B cell (primary cell): ENCODE data around the gene PAGE4. TPM values are rescaled to one million over a fixed set of nuclear protein-coding genes. Genes with fewer than 3 reads are reported as not detected.
A peak's percentile ranks its signal among the peaks of the same experiment; 100 is the strongest.

Source experiments
- ATAC-seq: fragments of 200-7000 bp; cut with Tn5 transposase; one replicate; pipeline ENCODE4 v1.10.0; 2021; ENCODE audit warnings: low read depth, mild to moderate bottlenecking, moderate number of reproducible peaks, moderate library complexity
- CTCF ChIA-PET: fragments of 350-600 bp; sonication (Branson Sonifier 250); formaldehyde crosslinking; loops from one replicate; lab custom pipeline; 2021; ENCODE audit warnings: antibody characterized with exemption, inconsistent platforms; lab: Charles Lee
- POLR2A ChIA-PET: fragments of 350-600 bp; sonication (Branson Sonifier 250); formaldehyde crosslinking; loops from one replicate; lab custom pipeline; 2021; ENCODE audit warnings: antibody characterized with exemption; lab: Charles Lee
- DNase-seq: peaks from one replicate; pipeline ENCODE4 v3.0.0; 2013
- H2AFZ ChIP-seq: 2 replicates; pipeline ENCODE4 v1.6.1; 2012; ENCODE audit warnings: mild to moderate bottlenecking, low read depth, low read length; ENCODE audit not compliant: insufficient read depth, poor library complexity, severe bottlenecking
- H3K27ac ChIP-seq, 2 donors: 1 replicate in 1 of 2; 2 replicates in 1 of 2; pipeline ENCODE4 v1.5.1; 2012 to 2013; ENCODE audit warnings: low read length in 2 of 2, mild to moderate bottlenecking in 2 of 2, moderate library complexity in 1 of 2
- H3K27me3 ChIP-seq, 4 experiments: fragments of 200-600 bp in 1 of 4; sonication (generic) in 1 of 4; replicated peaks in 1 of 4; 1 replicate in 2 of 4; 2 replicates in 2 of 4; pipeline versions ENCODE4 v1.6.1 to v1.7.0; 2013 to 2016; ENCODE audit warnings: low read length in 3 of 4, mild to moderate bottlenecking in 2 of 4, mixed read lengths in 1 of 4, moderate library complexity in 1 of 4; ENCODE audit not compliant: insufficient read depth in 4 of 4, control insufficient read depth in 3 of 4; ENCODE audit errors: control extremely low read depth in 1 of 4
- H3K36me3 ChIP-seq, 2 experiments: replicated peaks in 1 of 2; 1 replicate in 1 of 2; 2 replicates in 1 of 2; pipeline versions ENCODE4 v1.6.1 to v1.7.1; 2013; ENCODE audit warnings: low read length in 1 of 2; ENCODE audit not compliant: insufficient read depth in 2 of 2, control insufficient read depth in 1 of 2; ENCODE audit errors: control extremely low read depth in 1 of 2, extremely low read depth in 1 of 2
- H3K4me1 ChIP-seq, 2 donors: fragments of 200-600 bp in 1 of 2; sonication (generic) in 1 of 2; 1 replicate in 1 of 2; 2 replicates in 1 of 2; pipeline versions ENCODE4 v1.5.1 to v1.6.1; 2013 to 2017; ENCODE audit warnings: low read length in 2 of 2; ENCODE audit not compliant: control insufficient read depth in 2 of 2, insufficient read depth in 2 of 2
- H3K4me2 ChIP-seq: replicated peaks from 2 replicates; pipeline ENCODE3; 2012; ENCODE audit warnings: mild to moderate bottlenecking, low read depth, low read length; ENCODE audit not compliant: poor library complexity, severe bottlenecking
- H3K4me3 ChIP-seq, 5 experiments: fragments of 200-600 bp in 1 of 5; sonication (generic) in 1 of 5; 1 replicate in 3 of 5; 2 replicates in 2 of 5; pipeline versions ENCODE4 v1.5.1 to v1.7.0; 2011 to 2016; ENCODE audit warnings: low read length in 4 of 5, mild to moderate bottlenecking in 4 of 5, low read depth in 2 of 5, control low read depth in 1 of 5, moderate library complexity in 1 of 5; ENCODE audit not compliant: insufficient read depth in 1 of 5; ENCODE audit errors: control extremely low read depth in 1 of 5, extremely low read depth in 1 of 5
- H3K79me2 ChIP-seq: fragments of 200-600 bp; sonication (generic); one replicate; pipeline ENCODE4 v1.6.0; 2016; ENCODE audit warnings: low read length; ENCODE audit not compliant: control insufficient read depth, insufficient read depth
- H3K9ac ChIP-seq: fragments of 200-600 bp; sonication (generic); 2 replicates; pipeline ENCODE4 v1.6.1; 2017; ENCODE audit warnings: mild to moderate bottlenecking, low read length, moderate library complexity
- H3K9me3 ChIP-seq, 3 donors: one replicate each; pipeline versions ENCODE4 v1.6.1 to v1.7.1; 2013; ENCODE audit warnings: low read length in 2 of 3; ENCODE audit not compliant: control insufficient read depth in 2 of 3, insufficient read depth in 1 of 3; ENCODE audit errors: control extremely low read depth in 1 of 3
- H4K20me1 ChIP-seq: 2 replicates; pipeline ENCODE4 v1.6.0; 2012; ENCODE audit warnings: mild to moderate bottlenecking, low read length; ENCODE audit not compliant: insufficient read depth, control insufficient read depth, poor library complexity, severe bottlenecking
- H3K27ac Mint-ChIP-seq: one replicate; pipeline ENCODE4 v1.8.0; 2021; ENCODE audit warnings: mixed read lengths
- H3K27me3 Mint-ChIP-seq: one replicate; pipeline ENCODE4 v1.8.0; 2021; ENCODE audit warnings: mixed read lengths
- H3K4me1 Mint-ChIP-seq: one replicate; pipeline ENCODE4 v1.8.0; 2021; ENCODE audit warnings: mixed read lengths
- H3K4me3 Mint-ChIP-seq: one replicate; pipeline ENCODE4 v1.8.0; 2021; ENCODE audit warnings: mixed read lengths
- H3K9me3 Mint-ChIP-seq: one replicate; pipeline ENCODE4 v1.8.0; 2022; ENCODE audit warnings: mixed read lengths; ENCODE audit not compliant: insufficient read depth
- EZH2 ChIP-seq: IDR thresholded peaks from 2 replicates; pipeline ENCODE4 v1.6.1; 2012; ENCODE audit warnings: borderline replicate concordance, low read depth, mild to moderate bottlenecking, moderate library complexity, low read length; ENCODE audit not compliant: insufficient read depth, poor library complexity, severe bottlenecking
- WGBS: methylation state at CpG from one replicate; pipeline ENCODE4 v1.1.5; 2013; ENCODE audit warnings: missing lambda C conversion rate; ENCODE audit not compliant: insufficient coverage; 5-methylcytosine and 5-hydroxymethylcytosine counted together
- intact Hi-C: fragments of 100-400 bp; cut with micrococcal nuclease; formaldehyde crosslinking; loops from one replicate; pipeline ENCODE4 v1.10.0; 2022
- polyA plus RNA-seq: library from polyadenylated mRNA; depleted of rRNA; stranded (reverse); fragments of >200 nt; gene quantifications from 2 replicates; pipeline ENCODE4 v1.2.3, GENCODE V29; 2012
- total RNA-seq, 2 donors: library from RNA; stranded (reverse); fragments of 120-200 nt in 1 of 2; gene quantifications; 1 replicate in 1 of 2; 2 replicates in 1 of 2; pipeline versions ENCODE4 v1.2.3 to v1.2.4, GENCODE V29; 2013 to 2022
- TF ChIP-seq, protein P1 (sequence below): fragments of 200-600 bp; IDR thresholded peaks from one replicate; pipeline ENCODE4 v1.8.0; 2022; ENCODE audit warnings: antibody characterized with exemption, mild to moderate bottlenecking

The PAGE4 gene
- total and polyA plus RNA-seq, 2 donors (not counting 1 experiment from before 2014, with no cell fraction given): not detected

- Histone ChIP-seq H4K20me1 (no peaks in the 10 kb centered on the region), H3K79me2 (no peaks in the 10 kb centered on the region), H3K4me3 (no peak overlapping the region), H3K9me3 (no peaks in the 10 kb centered on the region), H3K27ac (no peak overlapping the region), H2AFZ (no peak overlapping the region), H3K27me3 (peaks cover 0 to 5% (median 0%) of the 10 kb centered on the region in 4 experiments), H3K9ac (no peak overlapping the region), H3K36me3 (no peaks in the 10 kb centered on the region), H3K4me1 (no peaks in the 10 kb centered on the region), H3K4me2 (no peak overlapping the region)
- ChIA-PET POLR2A (no interaction called here), CTCF (interaction anchor here (0.6 to 1.6 kb wide), 2 partner anchors 9 to 46 kb away, joined by 3 to 5 read pairs; no protein-coding TSS in a partner anchor)
- Mint-ChIP-seq H3K9me3 (no peaks in the 10 kb centered on the region), H3K27ac (no peak overlapping the region), H3K27me3 (no peaks in the 10 kb centered on the region), H3K4me1 (no peaks in the 10 kb centered on the region), H3K4me3 (no peak overlapping the region)
- TF ChIP-seq EZH2: no peak
- TF ChIP-seq, protein P1, sequence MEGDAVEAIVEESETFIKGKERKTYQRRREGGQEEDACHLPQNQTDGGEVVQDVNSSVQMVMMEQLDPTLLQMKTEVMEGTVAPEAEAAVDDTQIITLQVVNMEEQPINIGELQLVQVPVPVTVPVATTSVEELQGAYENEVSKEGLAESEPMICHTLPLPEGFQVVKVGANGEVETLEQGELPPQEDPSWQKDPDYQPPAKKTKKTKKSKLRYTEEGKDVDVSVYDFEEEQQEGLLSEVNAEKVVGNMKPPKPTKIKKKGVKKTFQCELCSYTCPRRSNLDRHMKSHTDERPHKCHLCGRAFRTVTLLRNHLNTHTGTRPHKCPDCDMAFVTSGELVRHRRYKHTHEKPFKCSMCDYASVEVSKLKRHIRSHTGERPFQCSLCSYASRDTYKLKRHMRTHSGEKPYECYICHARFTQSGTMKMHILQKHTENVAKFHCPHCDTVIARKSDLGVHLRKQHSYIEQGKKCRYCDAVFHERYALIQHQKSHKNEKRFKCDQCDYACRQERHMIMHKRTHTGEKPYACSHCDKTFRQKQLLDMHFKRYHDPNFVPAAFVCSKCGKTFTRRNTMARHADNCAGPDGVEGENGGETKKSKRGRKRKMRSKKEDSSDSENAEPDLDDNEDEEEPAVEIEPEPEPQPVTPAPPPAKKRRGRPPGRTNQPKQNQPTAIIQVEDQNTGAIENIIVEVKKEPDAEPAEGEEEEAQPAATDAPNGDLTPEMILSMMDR: peak; percentile 30
- ATAC-seq: no peak
- 70% methylated on average over 2 of the region's 8 CpGs for WGBS
- DNase-seq: peak; percentile 27
- intact Hi-C loops: loop anchor here (5.0 kb wide), 1 partner anchor 1191 kb away; no protein-coding TSS in a partner anchor
Observed at GRCh38 chrX:49838374-49838773, 9.3 kb downstream of the PAGE4 start.

- H3K27me3 ChIP-seq: no peaks in the 10 kb centered on the region
- H3K36me3 ChIP-seq: no peaks in the 10 kb centered on the region
- ATAC-seq (no peak), DNase-seq (peak; percentile 45)
- Mint-ChIP-seq H3K4me1 (no peaks in the 10 kb centered on the region), H3K27me3 (no peaks in the 10 kb centered on the region), H3K9me3 (no peaks in the 10 kb centered on the region), H3K27ac (no peak overlapping the region), H3K4me3 (no peak overlapping the region)
- 63% methylated on average over 1 of the region's 3 CpGs for WGBS
- no peak overlapping the region for H3K9ac ChIP-seq
- no peaks in the 10 kb centered on the region for H4K20me1 ChIP-seq
- ChIA-PET POLR2A (no interaction called here), CTCF (interaction anchor here (1.1 to 2.3 kb wide), 2 partner anchors 78 to 1193 kb away, joined by 3 to 6 read pairs; no protein-coding TSS in a partner anchor)
- no peak overlapping the region for H2AFZ ChIP-seq
- H3K27ac ChIP-seq: no peak overlapping the region
- no peaks in the 10 kb centered on the region for H3K4me1 ChIP-seq
- no peak overlapping the region for H3K4me3 ChIP-seq
- intact Hi-C loops: no loop called here
- H3K9me3 ChIP-seq: no peaks in the 10 kb centered on the region
- no peak overlapping the region for H3K4me2 ChIP-seq
- TF ChIP-seq, protein P1: no peak
- no peak for TF ChIP-seq EZH2
- H3K79me2 ChIP-seq: no peaks in the 10 kb centered on the region
Observed at GRCh38 chrX:49840679-49841078, 11.6 kb downstream of the PAGE4 start.
